Activated B cell treated with CpG ODN at 0.5 μM for 24 hours (primary cell): ENCODE measurements around the gene COG2. TPM values are rescaled to one million over a fixed set of nuclear protein-coding genes. Genes with fewer than 3 reads are reported as not detected.
"Not testable (repeated sequence)": the region's sequence is repeated elsewhere in the genome, so short reads cannot be mapped to it uniquely, and the experiment has no call there.

ENCODE experiments used
- ATAC-seq: fragments of 200-7000 bp; cut with Tn5 transposase; one replicate; pipeline ENCODE4 v1.10.0; 2021; ENCODE audit warnings: low read depth, mild to moderate bottlenecking, moderate library complexity
- CTCF ChIA-PET: fragments of 350-600 bp; sonication (Branson Sonifier 250); formaldehyde crosslinking; loops from one replicate; lab custom pipeline; 2021; ENCODE audit warnings: antibody characterized with exemption; lab: Charles Lee
- POLR2A ChIA-PET: fragments of 350-600 bp; sonication (Branson Sonifier 250); formaldehyde crosslinking; loops from one replicate; lab custom pipeline; 2021; ENCODE audit warnings: antibody characterized with exemption; lab: Charles Lee
- DNase-seq: peaks from one replicate; pipeline ENCODE4 v3.0.0; 2022
- H3K27ac Mint-ChIP-seq: one replicate; pipeline ENCODE4 v1.8.0; 2020; ENCODE audit warnings: mixed read lengths
- H3K27me3 Mint-ChIP-seq: one replicate; pipeline ENCODE4 v1.8.0; 2021; ENCODE audit warnings: mixed read lengths
- H3K36me3 Mint-ChIP-seq: one replicate; pipeline ENCODE4 v1.8.0; 2021; ENCODE audit warnings: low read depth, mixed read lengths
- H3K4me1 Mint-ChIP-seq: one replicate; pipeline ENCODE4 v1.8.0; 2021; ENCODE audit warnings: mixed read lengths
- H3K4me3 Mint-ChIP-seq: one replicate; pipeline ENCODE4 v1.8.0; 2020; ENCODE audit warnings: mild to moderate bottlenecking, mixed read lengths
- H3K9me3 Mint-ChIP-seq: one replicate; pipeline ENCODE4 v1.8.0; 2020; ENCODE audit warnings: mixed read lengths
- CTCF ChIP-seq: fragments of 200-600 bp; IDR thresholded peaks from one replicate; pipeline ENCODE4 v1.8.0; 2022; ENCODE audit warnings: antibody characterized with exemption, mild to moderate bottlenecking
- intact Hi-C: fragments of 100-400 bp; cut with micrococcal nuclease; formaldehyde crosslinking; loops from one replicate; pipeline ENCODE4 v1.15.1; 2024
- total RNA-seq: library from RNA; stranded (reverse); gene quantifications from 2 replicates; pipeline ENCODE4 v1.2.3, GENCODE V29; 2022

COG2 gene
- total RNA-seq, 1 donor from 2014 or later = 39.0 TPM

- H3K4me3 Mint-ChIP-seq = no peak overlapping the region
- ChIA-PET CTCF (interaction anchor here (0.9 kb wide), 1 partner anchor 8 kb away, joined by 4 read pairs; no protein-coding TSS in a partner anchor), POLR2A (no interaction called here)
- H3K36me3 Mint-ChIP-seq = peaks cover 37% of the 10 kb centered on the region
- H3K9me3 Mint-ChIP-seq = peaks cover 6% of the 10 kb centered on the region
- no peak for TF ChIP-seq CTCF
- H3K27ac Mint-ChIP-seq = no peak overlapping the region
- ATAC-seq = no peak
- DNase-seq = no peak
- H3K4me1 Mint-ChIP-seq = peaks cover 52% of the 10 kb centered on the region
- intact Hi-C loops = no loop called here
- H3K27me3 Mint-ChIP-seq = no peaks in the 10 kb centered on the region
Measured at GRCh38 chr1:230651235-230651634, 9.0 kb downstream of the COG2 start.

- H3K27ac Mint-ChIP-seq, intact Hi-C loops, CTCF ChIA-PET, DNase-seq, POLR2A ChIA-PET, H3K9me3 Mint-ChIP-seq, H3K27me3 Mint-ChIP-seq, H3K4me3 Mint-ChIP-seq, ATAC-seq: not testable (repeated sequence)
- Mint-ChIP-seq H3K4me1 (peaks cover 27% of the 10 kb centered on the region), H3K36me3 (peaks cover 48% of the 10 kb centered on the region)
Measured at GRCh38 chr1:230656719-230657118, 14.4 kb downstream of the COG2 start.

GRCh38 chr1:230658103-230658502 lies 15.8 kb downstream of the COG2 start:
- POLR2A ChIA-PET, ATAC-seq, H3K27me3 Mint-ChIP-seq, CTCF ChIA-PET, intact Hi-C loops, H3K4me3 Mint-ChIP-seq, DNase-seq, H3K27ac Mint-ChIP-seq, H3K9me3 Mint-ChIP-seq: not testable (repeated sequence)
- peaks cover 27% of the 10 kb centered on the region for H3K4me1 Mint-ChIP-seq
- H3K36me3 Mint-ChIP-seq = peaks cover 52% of the 10 kb centered on the region

- no peak for DNase-seq
- CTCF ChIA-PET = no interaction called here
- POLR2A ChIA-PET = no interaction called here
- no peak for TF ChIP-seq CTCF
- H3K9me3 Mint-ChIP-seq = no peaks in the 10 kb centered on the region
- H3K27ac Mint-ChIP-seq = no peak overlapping the region
- no peak overlapping the region for H3K4me3 Mint-ChIP-seq
- H3K36me3 Mint-ChIP-seq = peaks cover 54% of the 10 kb centered on the region
- peaks cover 27% of the 10 kb centered on the region for H3K4me1 Mint-ChIP-seq
- no peak for ATAC-seq
- intact Hi-C loops = no loop called here
- no peaks in the 10 kb centered on the region for H3K27me3 Mint-ChIP-seq
Measured at GRCh38 chr1:230658691-230659090, 16.4 kb downstream of the COG2 start.

GRCh38 chr1:230661976-230662375 lies 19.7 kb downstream of the COG2 start:
- DNase-seq = no peak
- Mint-ChIP-seq H3K27ac (no peak overlapping the region), H3K4me3 (no peak overlapping the region), H3K4me1 (no peaks in the 10 kb centered on the region), H3K9me3 (no peaks in the 10 kb centered on the region), H3K36me3 (peaks cover 73% of the 10 kb centered on the region), H3K27me3 (no peaks in the 10 kb centered on the region)
- no peak for TF ChIP-seq CTCF
- no peak for ATAC-seq
- CTCF ChIA-PET = no interaction called here
- intact Hi-C loops = no loop called here
- POLR2A ChIA-PET = no interaction called here

GRCh38 chr1:230668227-230668626 lies 25.9 kb downstream of the COG2 start:
- ATAC-seq (no peak), DNase-seq (no peak)
- CTCF ChIA-PET = no interaction called here
- H3K4me3 Mint-ChIP-seq = no peak overlapping the region
- no peak for TF ChIP-seq CTCF
- H3K27ac Mint-ChIP-seq = no peak overlapping the region
- intact Hi-C loops = no loop called here
- H3K36me3 Mint-ChIP-seq = peaks cover 86% of the 10 kb centered on the region
- no peaks in the 10 kb centered on the region for H3K27me3 Mint-ChIP-seq
- H3K9me3 Mint-ChIP-seq = no peaks in the 10 kb centered on the region
- POLR2A ChIA-PET = no interaction called here
- H3K4me1 Mint-ChIP-seq = no peaks in the 10 kb centered on the region
